Stimulated activated CD4-positive, alpha-beta T cell treated with anti-CD3 and anti-CD28 coated beads, TNF-alpha, amount 100 ng/mL, for 24 hours (primary cell): ENCODE measurements around the gene SIAH1.
"Not testable (repeated sequence)": the region's sequence is repeated elsewhere in the genome, so short reads cannot be mapped to it uniquely, and the experiment has no call there.

Source experiments
- DNase-seq, 3 experiments: peaks; one replicate each; pipeline ENCODE4 v3.0.0-alpha.2; 2020; ENCODE audit warnings: low read depth in 3 of 3

Gene SIAH1

DNA sequence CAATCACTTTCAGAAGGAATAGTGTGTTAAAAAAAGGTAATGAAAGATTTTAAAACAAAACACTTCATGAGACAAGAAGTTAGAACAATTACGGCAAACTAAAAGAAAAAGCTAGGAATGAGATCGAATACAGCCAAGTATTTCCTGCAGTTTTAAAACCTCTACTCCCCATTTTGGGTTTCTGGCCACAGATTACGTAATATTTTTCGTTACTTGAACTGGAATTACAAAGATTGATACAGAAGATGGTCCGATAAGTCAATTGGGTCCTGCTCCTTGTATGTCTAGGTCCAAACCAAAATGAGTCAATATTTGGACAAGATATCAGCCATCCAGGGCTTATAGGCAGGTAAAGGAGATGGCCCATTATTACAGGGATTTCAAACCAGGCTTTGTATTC, 52.2 kb downstream of the SIAH1 start:
- DNase-seq, result no peak

DNA sequence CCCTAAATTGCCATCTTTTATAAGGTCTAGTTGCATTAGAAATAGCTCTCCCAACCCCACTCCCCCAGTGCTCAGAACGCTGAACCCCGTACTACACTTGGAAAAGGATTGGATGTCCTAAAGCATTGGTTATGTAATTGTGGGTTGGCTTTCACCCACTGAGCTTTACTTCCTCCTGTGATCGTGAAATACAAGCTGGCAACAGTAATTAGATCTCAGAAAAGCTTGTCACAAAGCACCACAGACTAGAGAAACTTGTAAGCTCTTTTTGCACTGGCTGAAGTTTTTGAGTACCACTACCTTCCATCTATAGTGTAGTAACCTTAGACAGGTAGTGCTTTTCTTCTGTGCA, 54.4 kb downstream of the SIAH1 start:
- DNase-seq, result no peak

DNA sequence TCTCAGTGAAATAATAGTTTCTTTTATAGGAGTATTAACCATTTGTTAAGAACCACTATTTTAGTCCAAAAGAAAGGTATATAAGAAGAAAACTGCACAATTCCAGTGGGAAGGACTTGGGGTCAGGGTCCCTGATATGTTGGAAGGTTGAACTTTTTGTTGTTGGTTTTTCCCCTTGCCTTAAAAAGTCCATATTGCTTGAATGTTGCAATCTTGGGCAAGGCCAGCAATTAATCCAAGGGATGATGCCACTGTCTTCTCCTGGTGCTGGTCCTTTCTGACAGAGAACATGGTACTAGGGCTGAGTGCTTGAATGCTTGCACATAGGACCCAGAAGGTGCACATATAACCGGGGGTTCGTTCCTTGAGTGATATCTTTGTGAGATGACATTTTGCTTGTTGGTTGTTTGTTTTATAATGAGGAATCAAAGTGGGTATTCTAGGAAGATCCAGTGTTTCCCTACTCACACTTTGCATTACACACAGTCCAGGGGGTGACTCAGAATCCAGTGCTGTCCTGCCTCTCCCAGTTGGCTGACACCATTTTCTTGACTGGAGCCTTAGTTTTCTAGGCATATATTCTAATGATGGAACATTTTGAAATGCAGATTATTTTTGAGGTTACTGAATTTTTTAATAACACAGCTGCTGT, 54.9 kb downstream of the SIAH1 start:
- no peak for DNase-seq

DNA sequence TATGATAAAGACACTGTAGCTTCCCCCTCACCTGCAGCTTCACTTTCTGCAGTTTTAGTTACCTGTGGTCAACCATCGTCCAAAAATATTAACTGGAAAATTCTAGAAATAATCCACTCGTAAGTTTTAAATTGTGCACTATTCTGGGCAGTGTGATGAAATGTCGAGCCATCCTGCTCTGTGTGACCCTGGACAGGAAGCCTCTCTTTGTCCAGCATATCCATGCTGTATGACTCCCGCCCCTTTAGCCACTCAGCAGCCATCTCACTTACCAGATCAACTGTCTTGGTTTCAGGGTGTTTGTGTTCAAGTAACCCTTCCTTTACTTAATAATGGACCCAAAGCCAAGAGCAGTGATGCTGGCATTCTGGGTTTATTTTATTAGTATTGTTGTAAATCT, 56.1 kb downstream of the SIAH1 start:
- DNase-seq, result no peak

DNA sequence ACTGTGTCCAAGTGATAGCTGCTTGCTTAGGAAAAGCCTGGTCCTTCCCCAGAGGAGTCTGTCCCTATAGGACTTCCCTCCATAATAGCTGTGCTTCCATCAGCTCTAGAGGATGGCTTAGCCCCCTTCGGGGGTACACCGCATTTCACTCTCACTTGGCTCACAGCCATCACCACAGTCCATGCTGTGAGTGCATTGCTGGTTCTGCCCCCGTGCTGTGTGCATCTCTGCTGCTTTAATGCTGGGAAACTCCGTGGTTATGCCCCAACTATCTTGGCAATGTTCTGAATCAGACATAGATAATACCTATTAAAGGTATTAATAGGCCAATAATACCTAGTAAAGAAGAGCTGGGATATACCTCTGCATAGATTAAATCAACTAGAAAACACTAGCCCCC, 58.3 kb downstream of the SIAH1 start:
- DNase-seq, result no peak

DNA sequence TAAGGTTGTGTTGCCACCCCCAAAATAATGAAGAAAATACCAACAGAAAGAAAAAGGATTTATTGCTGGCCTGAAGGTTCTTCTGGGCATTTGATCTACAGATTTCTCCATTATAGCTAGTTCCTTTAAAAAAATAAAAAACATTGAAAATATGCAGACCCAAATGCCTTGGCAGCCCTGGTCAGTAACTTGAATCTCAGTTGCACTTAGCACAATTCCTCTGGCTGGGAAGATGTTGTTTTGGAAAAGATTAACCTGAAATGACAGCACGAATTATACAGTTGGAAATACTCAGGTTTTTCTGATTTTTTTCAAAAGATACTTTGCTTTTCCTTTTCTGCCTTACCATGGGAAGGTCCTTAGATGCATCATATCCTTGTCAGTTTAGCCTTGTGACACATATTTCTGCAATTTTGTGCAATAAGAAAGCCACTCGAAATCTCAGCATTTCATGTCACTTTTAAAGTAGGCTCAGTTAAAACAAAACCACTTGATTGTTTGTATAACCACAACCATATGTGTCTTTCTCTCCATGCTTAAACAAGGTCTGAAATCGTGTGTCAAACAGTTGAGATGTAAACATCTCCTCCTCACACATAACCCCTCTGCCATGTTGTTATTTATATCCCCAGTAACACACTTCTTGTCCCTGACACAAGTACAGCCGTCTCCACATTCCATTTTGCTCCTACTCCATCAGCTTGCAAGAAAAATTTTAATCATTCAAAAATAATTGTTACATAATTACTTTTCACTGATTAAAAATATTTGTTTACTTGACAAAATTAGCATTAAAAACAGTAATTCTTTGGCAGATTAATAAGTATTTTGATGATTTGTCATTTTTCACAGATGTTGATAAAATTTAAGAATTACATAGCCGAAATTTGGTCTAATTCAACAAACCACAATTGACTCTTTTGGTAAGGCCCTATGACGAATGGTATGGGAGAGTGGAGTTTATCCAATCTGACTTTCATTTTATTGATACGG, 61.1 kb downstream of the SIAH1 start:
- DNase-seq, result no peak

DNA sequence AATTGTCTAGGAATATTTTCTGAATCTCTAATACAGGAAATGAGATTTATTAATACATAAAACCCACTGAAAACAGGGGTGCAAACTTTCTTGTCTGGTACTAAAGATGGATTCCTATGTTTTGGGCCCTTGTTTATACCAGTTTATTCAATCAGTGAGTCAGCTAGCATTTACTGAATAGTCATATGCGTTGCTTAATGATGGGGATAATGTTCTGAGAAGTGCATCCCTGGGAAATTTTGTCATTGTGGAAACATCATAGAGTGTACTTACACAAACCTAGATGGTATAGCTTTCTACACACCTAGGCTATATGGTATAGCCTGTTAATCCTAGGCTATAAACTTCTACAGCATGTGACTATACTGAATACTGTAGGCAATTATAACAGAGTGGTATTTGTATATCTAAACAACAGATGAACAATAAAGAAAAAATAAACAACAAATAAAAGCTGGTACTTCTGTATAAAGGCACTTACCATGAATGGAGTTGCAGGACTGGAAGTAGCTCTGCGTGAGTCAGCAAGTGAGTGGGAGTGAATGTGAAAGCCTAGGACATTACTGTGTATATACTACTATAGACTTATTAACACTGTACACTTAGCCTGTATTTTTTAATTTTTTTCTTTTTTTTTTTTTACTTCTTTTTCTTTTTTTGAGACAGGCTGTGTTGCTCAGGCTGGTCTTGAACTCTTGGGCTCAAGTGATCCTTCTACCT, 63.7 kb downstream of the SIAH1 start:
- DNase-seq, result no peak

DNA sequence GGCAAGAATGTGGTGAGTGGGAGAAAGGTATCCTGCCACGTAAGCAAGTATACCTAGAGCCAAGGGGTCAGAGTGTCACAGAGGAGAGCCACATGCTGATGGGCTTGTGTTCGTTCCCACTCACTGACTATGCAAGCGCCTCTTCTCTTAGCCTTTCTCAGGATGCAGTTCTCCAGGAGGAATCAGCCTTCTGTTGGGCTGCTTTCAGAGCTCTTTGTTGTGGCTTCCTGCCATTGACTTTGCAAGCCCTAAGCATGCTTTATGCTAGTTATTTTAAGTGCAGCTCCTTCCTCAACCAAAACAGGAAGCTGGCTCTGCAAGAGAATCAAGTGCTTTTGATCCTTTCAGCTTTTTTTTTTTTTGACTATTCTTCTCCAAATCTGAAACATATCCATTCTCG, 66.6 kb downstream of the SIAH1 start:
- no peak for DNase-seq

DNA sequence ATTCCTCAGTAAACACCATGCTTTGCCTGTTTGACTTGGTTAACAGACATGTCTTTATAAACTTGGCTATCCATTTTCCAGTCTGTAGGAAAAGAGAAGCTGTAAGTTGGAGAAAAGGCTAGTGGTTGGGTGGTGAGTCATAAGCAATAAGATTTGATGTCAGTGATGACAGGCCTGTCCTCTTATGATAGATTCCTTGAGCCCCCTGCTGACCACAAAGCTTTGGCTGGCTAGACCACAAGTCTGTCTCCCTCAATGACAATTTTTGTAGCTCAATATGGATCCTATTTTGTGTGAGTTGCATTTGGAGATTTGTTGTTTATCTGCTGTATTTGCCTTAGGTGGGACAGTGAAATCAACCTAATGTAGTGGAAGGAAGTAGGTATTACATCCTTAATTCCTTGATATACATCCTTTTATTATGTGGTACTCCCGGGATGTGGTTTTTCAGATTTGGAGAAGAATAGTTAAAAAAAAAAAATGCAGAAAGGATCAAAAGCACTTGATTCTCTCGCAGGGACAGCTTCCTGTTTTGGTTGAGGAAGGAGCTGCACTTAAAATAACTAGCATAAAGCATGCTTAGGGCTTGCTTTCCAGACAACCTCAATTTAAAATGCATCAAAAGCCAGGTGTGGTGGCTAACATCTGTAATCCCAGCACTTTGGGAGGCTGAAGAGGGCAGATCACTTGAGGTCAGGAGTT, 67.4 kb downstream of the SIAH1 start:
- no peak for DNase-seq

DNA sequence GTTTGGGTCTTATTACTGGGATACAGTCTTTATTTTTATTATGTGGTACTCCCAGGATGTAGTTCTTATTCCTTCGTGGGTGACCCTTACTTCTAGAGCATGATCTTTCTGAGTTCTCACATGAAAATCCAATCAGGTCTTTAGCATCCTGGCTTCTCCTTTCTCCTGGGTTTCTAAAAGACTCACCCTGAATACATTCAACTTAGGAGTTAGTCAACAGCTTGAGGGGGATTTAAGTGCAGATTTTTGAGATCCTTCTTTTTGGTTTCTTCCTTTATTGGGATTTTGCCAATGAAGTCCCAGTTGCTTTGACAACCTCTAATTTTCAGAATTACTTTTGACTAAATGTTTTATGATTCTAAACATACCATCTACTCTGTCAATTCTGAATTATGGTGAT, 68.2 kb downstream of the SIAH1 start:
- DNase-seq, result no peak

DNA sequence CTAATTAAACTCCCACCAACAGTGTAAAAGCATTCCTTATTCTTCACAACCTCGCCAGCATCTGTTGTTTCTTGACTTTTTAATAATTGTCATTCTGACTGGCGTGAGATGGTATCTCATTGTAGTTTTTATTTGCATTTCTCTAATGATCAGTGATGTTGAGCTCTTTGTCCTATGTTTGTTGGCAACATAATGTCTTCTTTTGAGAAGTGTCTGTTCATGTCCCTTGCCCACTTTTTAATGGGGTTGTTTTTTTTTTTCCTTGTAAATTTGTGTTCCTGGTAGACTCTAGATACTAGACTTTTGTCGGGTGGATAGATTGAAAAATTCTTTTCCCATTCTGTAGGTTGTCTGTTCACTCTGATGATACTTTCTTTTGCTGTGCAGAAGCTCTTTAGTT, 71.3 kb downstream of the SIAH1 start:
- DNase-seq, result not testable (repeated sequence)

DNA sequence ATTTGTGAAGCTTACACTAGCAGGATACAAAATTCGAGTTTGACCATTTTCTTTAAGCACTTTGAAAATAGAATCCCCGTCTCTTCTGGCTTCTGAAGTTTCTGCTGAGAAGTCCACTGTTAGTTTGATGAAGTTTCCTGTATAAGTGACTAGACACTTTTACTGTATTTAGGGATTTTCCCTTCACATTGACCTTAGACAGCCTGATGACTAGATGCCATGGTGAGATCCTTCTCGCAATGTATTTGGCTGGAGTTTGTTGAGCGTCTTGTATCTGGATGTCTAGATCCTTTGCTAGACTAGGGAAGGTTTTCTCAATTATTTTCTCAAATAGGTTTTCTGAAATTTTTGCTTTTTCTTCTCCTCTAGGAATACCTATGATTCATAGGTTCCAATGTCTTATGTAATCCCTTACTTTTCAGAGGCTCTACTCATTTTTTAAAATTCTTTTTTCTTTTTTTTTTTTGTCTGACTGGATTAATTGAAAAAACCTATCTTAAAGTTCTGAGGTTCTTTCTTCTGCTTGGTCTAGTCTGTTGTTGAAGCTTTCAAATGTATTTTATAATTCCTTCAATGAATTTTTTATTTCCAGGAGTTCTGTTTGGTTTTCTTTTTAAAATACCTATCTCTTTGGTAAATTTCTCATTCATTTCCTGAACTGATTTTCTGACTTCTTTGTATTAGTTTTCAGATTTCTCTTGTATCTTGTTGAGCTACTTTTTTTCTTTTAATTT, 74.1 kb downstream of the SIAH1 start:
- DNase-seq, result no peak
